ENCODE data around the gene OR2G2. TPM values are rescaled to one million over a fixed set of nuclear protein-coding genes. Genes with fewer than 3 reads are reported as not detected.

Gene OR2G2
- total RNA-seq, 2 donors from 2014 or later: not detected

DNA sequence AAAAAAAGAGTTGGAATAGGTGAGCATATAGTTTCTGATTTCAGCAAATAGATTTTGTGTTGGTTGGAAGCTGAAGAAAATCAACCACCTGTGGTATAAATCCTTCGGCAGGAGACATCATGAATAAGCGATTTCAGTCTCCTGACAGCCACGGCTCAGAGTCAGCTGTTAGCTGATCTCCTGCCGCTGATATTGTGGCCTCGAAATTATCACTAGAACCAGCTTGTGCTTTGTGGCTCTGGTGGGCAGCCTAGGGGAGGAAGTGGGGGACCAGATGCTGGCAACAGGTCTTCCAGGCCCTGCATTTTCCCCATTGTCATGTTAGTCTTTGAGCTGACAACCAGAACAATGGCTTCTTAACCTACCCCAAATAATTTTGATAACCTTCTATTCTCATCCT lies 40.1 kb upstream of the OR2G2 start:
- Histone ChIP-seq H3K9me3 (no peaks in the 10 kb centered on the region), H3K4me1 (no peaks in the 10 kb centered on the region), H3K27ac (no peak overlapping the region), H3K27me3 (no peaks in the 10 kb centered on the region), H3K36me3 (replicated peaks in 1 of 2; ENCODE audit: insufficient read depth in 1 of 2, low read depth in 2 of 2) (no peaks in the 10 kb centered on the region), H3K4me3 (no peak overlapping the region)
- 47 to 53% methylated on average over 5 of the region's 5 CpGs for WGBS, 2 donors
- TF ChIP-seq POLR2A (IDR thresholded peaks at IDR 0.05): no peak
- TF ChIP-seq, protein P1, sequence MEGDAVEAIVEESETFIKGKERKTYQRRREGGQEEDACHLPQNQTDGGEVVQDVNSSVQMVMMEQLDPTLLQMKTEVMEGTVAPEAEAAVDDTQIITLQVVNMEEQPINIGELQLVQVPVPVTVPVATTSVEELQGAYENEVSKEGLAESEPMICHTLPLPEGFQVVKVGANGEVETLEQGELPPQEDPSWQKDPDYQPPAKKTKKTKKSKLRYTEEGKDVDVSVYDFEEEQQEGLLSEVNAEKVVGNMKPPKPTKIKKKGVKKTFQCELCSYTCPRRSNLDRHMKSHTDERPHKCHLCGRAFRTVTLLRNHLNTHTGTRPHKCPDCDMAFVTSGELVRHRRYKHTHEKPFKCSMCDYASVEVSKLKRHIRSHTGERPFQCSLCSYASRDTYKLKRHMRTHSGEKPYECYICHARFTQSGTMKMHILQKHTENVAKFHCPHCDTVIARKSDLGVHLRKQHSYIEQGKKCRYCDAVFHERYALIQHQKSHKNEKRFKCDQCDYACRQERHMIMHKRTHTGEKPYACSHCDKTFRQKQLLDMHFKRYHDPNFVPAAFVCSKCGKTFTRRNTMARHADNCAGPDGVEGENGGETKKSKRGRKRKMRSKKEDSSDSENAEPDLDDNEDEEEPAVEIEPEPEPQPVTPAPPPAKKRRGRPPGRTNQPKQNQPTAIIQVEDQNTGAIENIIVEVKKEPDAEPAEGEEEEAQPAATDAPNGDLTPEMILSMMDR (IDR thresholded peaks at IDR 0.05): no peak
- DNase-seq (no peak), ATAC-seq (no peak)
- intact Hi-C loops (cut with DNase I): no loop called here

DNA sequence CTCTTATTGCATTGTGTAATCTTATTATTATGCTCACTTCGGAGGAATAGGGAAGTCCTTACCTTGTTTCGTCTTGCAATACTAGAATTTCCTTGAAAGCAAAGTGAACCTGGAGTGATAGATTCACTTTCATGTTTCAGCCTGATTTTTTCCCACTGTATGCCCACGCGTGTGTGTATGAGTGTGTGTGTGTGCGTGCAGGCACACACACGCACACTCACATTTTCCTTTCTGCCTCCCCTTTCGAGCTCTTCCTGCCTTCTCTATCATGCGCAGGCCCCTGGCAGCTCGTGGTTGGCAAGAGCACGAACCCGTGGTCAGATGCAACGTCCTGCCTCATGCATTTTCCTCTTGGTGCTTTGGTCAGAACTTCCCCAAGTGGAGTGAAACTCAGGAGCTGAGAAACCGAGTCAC lies 39.4 kb upstream of the OR2G2 start, which contains the start of gene GCSAML:
GCSAML (plus strand) TSS at position 366 of the 414 bp plus-strand sequence. CDS start 58 bp downstream, outside the sequence.
- no peak for ATAC-seq
- WGBS, 2 donors: 40 to 70% methylated on average over 13 of the region's 13 CpGs
- no peaks in the 10 kb centered on the region for H3K27me3 ChIP-seq
- DNase-seq: no peak
- no peaks in the 10 kb centered on the region for H3K36me3 ChIP-seq (replicated peaks in 1 of 2; ENCODE audit: insufficient read depth in 1 of 2, low read depth in 2 of 2)
- intact Hi-C loops (cut with DNase I): no loop called here
- H3K9me3 ChIP-seq: no peaks in the 10 kb centered on the region
- no peak for TF ChIP-seq POLR2A (IDR thresholded peaks at IDR 0.05)
- TF ChIP-seq, protein P1 (IDR thresholded peaks at IDR 0.05): no peak
- H3K4me3 ChIP-seq: no peak within 1 kb of the TSS
- no peaks in the 10 kb centered on the region for H3K4me1 ChIP-seq
- H3K27ac ChIP-seq: no peak within 1 kb of the TSS

DNA sequence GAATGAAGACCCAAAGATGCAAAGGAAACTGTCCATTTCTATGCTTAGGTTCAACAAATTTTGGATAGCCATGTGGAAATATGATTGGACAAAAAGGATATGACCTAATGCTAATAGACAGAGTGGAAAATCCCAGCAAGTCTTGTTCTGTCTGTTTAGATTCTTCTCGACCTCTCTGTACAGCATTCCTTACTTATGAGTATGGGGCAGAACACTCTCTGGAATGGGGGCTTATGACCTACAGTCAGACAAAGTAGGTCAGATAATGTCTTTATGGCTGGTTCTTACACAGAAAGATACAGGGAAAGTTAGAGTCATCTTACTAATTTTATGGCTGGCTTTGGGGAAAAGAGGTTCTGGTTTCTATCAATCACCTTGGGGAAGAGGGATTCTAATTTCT lies 36.4 kb upstream of the OR2G2 start:
- TF ChIP-seq, protein P1 (IDR thresholded peaks at IDR 0.05): no peak
- no peak for TF ChIP-seq POLR2A (IDR thresholded peaks at IDR 0.05)
- Histone ChIP-seq H3K36me3 (replicated peaks in 1 of 2; ENCODE audit: insufficient read depth in 1 of 2, low read depth in 2 of 2) (no peaks in the 10 kb centered on the region), H3K4me1 (no peaks in the 10 kb centered on the region), H3K27me3 (no peaks in the 10 kb centered on the region), H3K9me3 (no peaks in the 10 kb centered on the region), H3K4me3 (no peak overlapping the region), H3K27ac (no peak overlapping the region)
- no peak for DNase-seq
- intact Hi-C loops (cut with DNase I): no loop called here
- no peak for ATAC-seq
- WGBS, 2 donors: 21 to 29% methylated on average over 1 of the region's 1 CpG

DNA sequence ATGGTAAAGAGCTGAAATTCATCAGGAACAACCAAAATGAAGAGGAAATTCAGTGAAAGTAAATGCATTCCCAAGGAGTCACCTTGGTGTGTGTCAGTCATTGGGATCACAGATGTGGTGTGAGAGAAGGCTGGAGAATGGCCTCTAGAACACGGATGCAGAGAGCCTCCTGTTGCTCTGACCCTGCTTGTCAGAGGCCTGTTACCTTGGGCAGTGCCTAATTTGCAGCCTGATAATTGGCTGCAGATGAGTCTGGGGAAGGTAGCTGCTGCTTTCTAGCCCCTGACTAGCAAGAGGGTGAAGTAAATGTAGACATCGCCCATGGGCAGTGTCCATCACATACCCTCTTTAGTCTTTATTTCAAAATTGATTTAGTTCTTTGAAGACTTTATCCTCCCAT lies 35.9 kb upstream of the OR2G2 start:
- Histone ChIP-seq H3K36me3 (replicated peaks in 1 of 2; ENCODE audit: insufficient read depth in 1 of 2, low read depth in 2 of 2) (no peaks in the 10 kb centered on the region), H3K4me3 (no peak overlapping the region), H3K27me3 (no peaks in the 10 kb centered on the region), H3K4me1 (no peaks in the 10 kb centered on the region), H3K27ac (no peak overlapping the region), H3K9me3 (no peaks in the 10 kb centered on the region)
- ATAC-seq (no peak), DNase-seq (no peak)
- TF ChIP-seq, protein P1 (IDR thresholded peaks at IDR 0.05): no peak
- TF ChIP-seq POLR2A (IDR thresholded peaks at IDR 0.05): no peak
- intact Hi-C loops (cut with DNase I): no loop called here
- 52 to 53% methylated on average over 2 of the region's 2 CpGs for WGBS, 2 donors

DNA sequence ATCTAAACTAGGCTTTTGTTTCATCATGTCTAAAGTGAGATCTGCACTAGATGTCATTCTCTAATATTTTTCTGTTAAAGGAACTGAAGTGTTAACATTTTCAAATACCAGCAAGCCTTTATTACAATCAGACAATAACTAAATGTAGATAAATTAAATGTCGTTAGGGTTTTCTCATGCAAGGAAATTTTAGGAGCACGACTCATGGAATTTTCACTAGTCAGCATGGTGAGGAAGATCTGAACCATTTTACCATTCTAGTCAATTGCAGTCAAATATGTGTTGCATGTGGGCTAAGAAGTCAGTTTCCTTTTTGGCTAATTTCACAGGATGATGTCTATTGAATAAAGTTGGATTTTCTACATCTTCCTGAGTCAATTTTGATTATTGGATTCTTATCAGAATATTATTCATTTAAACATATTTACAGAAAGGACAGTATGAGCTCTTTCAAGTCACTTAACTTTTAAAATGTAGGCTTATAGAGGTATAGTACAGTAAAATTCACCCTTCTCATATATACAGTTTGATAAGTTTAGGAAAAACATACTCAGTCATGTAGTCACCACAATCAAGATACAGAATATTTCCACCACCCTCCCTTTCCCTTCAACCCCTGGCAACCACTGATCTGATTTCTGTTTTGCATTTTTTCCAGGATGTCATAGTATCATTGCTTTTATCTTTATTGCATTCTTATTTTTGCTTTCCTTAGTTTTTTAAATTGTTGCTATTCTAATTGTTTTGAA lies 30.1 kb upstream of the OR2G2 start:
- H3K4me1 ChIP-seq: no peaks in the 10 kb centered on the region
- intact Hi-C loops (cut with DNase I): no loop called here
- no peak for DNase-seq
- H3K4me3 ChIP-seq: no peak overlapping the region
- TF ChIP-seq, protein P1 (IDR thresholded peaks at IDR 0.05): no peak
- no peak for TF ChIP-seq POLR2A (IDR thresholded peaks at IDR 0.05)
- H3K9me3 ChIP-seq: no peaks in the 10 kb centered on the region
- H3K36me3 ChIP-seq (replicated peaks in 1 of 2; ENCODE audit: insufficient read depth in 1 of 2, low read depth in 2 of 2): no peaks in the 10 kb centered on the region
- H3K27ac ChIP-seq: no peak overlapping the region
- no peaks in the 10 kb centered on the region for H3K27me3 ChIP-seq
- no peak for ATAC-seq
- 55 to 66% methylated on average over 2 of the region's 2 CpGs for WGBS, 2 donors
